ENCODE results near the gene SAMD7. TPM values are rescaled to one million over a fixed set of nuclear protein-coding genes. Genes with fewer than 3 reads are reported as not detected.
A peak's percentile ranks its signal among the peaks of the same experiment; 100 is the strongest.

SAMD7 gene, protein sequence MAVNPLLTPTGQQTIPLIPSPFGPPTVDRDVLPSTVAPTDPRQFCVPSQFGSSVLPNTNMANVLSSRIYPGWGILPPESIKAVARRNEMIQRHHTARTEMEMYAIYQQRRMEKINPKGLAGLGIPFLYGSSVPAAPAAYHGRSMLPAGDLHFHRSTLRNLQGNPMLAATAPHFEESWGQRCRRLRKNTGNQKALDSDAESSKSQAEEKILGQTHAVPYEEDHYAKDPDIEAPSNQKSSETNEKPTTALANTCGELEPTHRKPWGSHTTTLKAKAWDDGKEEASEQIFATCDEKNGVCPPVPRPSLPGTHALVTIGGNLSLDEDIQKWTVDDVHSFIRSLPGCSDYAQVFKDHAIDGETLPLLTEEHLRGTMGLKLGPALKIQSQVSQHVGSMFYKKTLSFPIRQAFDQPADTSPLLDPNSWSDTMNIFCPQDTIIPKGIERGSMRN
- total RNA-seq (not detected), polyA plus RNA-seq (not detected)
- long read RNA-seq, donor 1 = 0 reads
- long read RNA-seq, donor 2 = 0 reads
- long read RNA-seq, donor 3 = 0 reads
- long read RNA-seq, donor 4 = 0 reads

DNA sequence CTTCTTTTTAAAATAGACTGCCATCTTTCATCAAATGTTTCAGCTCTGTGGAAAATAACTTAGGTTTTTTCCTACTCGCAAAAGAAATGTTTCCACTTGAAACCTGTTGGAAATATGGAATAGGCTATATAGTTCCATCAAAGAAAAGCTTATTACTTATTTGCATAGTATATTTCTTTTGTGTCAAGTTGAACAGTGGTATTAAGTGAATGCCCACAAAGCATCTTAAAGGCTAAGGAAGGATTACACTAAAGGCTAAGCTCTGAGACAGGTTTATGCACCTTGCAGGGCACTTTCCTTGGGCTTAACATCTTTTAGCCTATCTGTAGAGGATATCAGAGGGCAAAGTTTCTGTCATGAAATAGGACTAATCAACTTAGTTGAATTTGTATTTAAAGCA, at the start of gene SAMD7:
TSS of gene SAMD7 (plus strand) at position 301 of the 400 bp plus-strand sequence. CDS start 7,927 bp downstream, outside the sequence.
- WGBS = 95% methylated on average over 1 of the region's 1 CpG

DNA sequence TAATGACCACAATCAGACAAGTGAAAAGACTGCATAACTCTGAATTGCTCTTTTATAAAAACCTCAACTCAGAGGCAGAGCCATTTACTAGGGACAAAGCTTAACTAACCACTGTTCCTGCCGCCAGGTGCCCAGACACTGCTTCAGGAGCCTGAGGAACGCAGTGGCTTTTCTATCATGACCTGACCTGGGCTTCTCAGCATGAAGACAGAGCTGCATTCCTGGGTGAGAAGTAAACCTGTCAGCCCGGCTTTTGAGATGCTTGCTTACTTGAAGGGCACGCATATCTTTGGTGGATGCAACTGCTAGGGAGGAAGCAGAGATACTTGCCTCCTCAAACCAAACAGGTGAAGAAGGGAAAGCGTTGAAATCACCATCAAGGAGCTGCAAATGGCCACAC, 49.5 kb upstream of the SAMD7 start:
- intact Hi-C loops (cut with DNase I) = loop anchor here in 3 of 4 donors (5.0 to 10.0 kb wide), 2 partner anchors 103 to 105 kb away; partner anchors contain the start of gene SEC62 (in 3 of the 3)
- no peaks in the 10 kb centered on the region for H3K4me1 ChIP-seq (ENCODE audit: control insufficient read depth, insufficient read depth, low read length)
- H3K9me3 ChIP-seq (ENCODE audit: control insufficient read depth, low read length) = no peaks in the 10 kb centered on the region
- H3K4me3 ChIP-seq (ENCODE audit: low read length) = no peak overlapping the region
- DNase-seq = no peak
- no peak overlapping the region for H3K27ac ChIP-seq (ENCODE audit: low read length)
- H3K27me3 ChIP-seq (ENCODE audit: control insufficient read depth, insufficient read depth) = no peaks in the 10 kb centered on the region
- ATAC-seq = no peak
- WGBS = 74% methylated on average over 5 of the region's 5 CpGs

More for the DNA sequence above, at the start of gene SAMD7:
- no peak within 1 kb of the TSS for H3K27ac ChIP-seq (ENCODE audit: low read length)
- no peak within 1 kb of the TSS for H3K4me3 ChIP-seq (ENCODE audit: low read length)
- no peaks in the 10 kb centered on the region for H3K27me3 ChIP-seq (ENCODE audit: control insufficient read depth, insufficient read depth)
- ATAC-seq = no peak
- no peak for DNase-seq
- intact Hi-C loops (cut with DNase I) = no loop called here
- no peaks in the 10 kb centered on the region for H3K4me1 ChIP-seq (ENCODE audit: control insufficient read depth, insufficient read depth, low read length)
- H3K9me3 ChIP-seq (ENCODE audit: control insufficient read depth, low read length) = no peaks in the 10 kb centered on the region

DNA sequence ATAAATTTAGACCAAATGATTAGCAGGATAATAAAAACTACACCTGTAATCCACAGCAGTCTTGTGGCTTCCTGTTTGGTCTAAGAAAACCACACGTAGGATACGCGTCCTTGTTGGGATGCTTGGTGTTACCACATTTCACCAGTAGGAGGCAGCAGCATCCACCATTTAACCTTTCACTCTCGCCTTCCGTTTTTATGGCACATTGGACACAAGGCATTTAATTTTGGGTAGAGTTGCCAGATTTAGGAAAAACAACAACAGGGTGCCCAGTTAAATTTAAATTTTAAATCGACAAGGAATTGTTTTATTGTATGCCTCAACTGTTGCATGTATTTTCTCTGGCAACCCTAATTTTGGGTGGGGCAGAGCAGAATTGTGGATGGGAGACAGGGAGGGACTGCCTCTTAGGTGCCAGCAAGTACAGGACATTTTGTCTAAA, 47.9 kb upstream of the SAMD7 start:
- DNase-seq = peak in 2 of 3 donors; percentile 28 to 72
- ATAC-seq = peak; percentile 72 to 77
- no peak overlapping the region for H3K4me3 ChIP-seq (ENCODE audit: low read length)
- no peaks in the 10 kb centered on the region for H3K9me3 ChIP-seq (ENCODE audit: control insufficient read depth, low read length)
- H3K4me1 ChIP-seq (ENCODE audit: control insufficient read depth, insufficient read depth, low read length) = no peaks in the 10 kb centered on the region
- WGBS = 2% methylated on average over 6 of the region's 6 CpGs
- intact Hi-C loops (cut with DNase I) = loop anchor here in 3 of 4 donors (5.0 to 10.0 kb wide), 2 partner anchors 101 to 104 kb away; partner anchors contain the start of gene SEC62 (in 3 of the 3)
- no peak overlapping the region for H3K27ac ChIP-seq (ENCODE audit: low read length)
- H3K27me3 ChIP-seq (ENCODE audit: control insufficient read depth, insufficient read depth) = no peaks in the 10 kb centered on the region

DNA sequence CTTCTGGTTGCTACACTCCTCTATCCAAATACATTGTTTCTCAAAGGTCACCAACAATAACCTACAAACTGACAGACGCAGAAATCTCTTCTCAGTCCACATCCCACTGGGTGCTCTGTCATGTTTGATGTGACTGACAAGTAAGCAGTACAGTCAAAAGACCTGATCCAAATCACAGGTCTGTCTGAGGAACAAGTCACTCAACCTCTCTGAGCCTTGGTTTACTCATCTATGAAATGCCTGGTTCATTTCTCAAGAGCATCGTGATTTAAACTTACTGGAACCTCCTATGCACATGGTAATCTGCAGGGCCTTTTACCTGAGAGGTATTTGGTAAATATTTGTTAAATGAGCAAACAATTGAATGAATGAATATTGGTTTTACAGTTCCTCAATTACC, 47.1 kb upstream of the SAMD7 start:
- no peaks in the 10 kb centered on the region for H3K27me3 ChIP-seq (ENCODE audit: control insufficient read depth, insufficient read depth)
- WGBS = 94% methylated on average over 2 of the region's 2 CpGs

DNA sequence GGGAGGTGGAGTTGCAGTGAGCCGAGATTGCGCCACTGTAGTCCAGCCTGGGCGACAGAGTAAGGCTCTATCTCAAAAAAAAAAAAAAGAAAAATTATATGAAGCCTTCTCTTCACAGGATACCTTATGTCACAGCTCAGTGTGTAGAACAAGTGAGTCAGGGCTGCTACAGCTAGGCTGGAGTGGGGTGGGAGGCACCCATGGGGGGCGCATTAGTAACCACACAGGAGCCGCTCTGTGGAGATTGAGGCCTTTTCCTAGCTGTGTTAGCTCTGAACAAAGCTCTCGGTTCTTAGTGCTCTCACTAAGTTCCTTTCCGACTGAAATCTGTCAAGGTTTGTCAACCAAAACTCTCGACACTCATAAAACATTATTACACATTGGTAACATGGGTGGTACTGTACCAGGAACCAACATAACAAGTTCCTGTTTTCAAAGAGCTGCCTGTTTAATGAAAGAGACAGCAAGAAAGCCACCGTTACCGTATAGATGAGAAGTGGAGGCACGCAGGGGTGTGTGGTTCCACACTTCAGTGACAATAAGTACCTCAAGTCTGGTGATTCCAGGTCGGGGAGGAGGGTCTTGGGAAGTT, 46.1 kb upstream of the SAMD7 start:
- Histone ChIP-seq H3K9me3 (ENCODE audit: control insufficient read depth, low read length) (no peaks in the 10 kb centered on the region), H3K4me3 (ENCODE audit: low read length) (no peak overlapping the region), H3K27me3 (ENCODE audit: control insufficient read depth, insufficient read depth) (no peaks in the 10 kb centered on the region), H3K4me1 (ENCODE audit: control insufficient read depth, insufficient read depth, low read length) (no peaks in the 10 kb centered on the region), H3K27ac (ENCODE audit: low read length) (no peak overlapping the region)
- DNase-seq (no peak), ATAC-seq (peak in 1 of 2 donors; percentile 25)
- 81% methylated on average over 12 of the region's 12 CpGs for WGBS
- intact Hi-C loops (cut with DNase I) = loop anchor here in 2 of 4 donors (10.0 kb wide), 1 partner anchor 100 kb away; the partner anchor contains the start of gene SEC62 (in 2 of the 2)

More for the DNA sequence above, 47.1 kb upstream of the SAMD7 start:
- intact Hi-C loops (cut with DNase I) = loop anchor here in 3 of 4 donors (5.0 to 10.0 kb wide), 2 partner anchors 101 to 103 kb away; partner anchors contain the start of gene SEC62 (in 3 of the 3)
- no peaks in the 10 kb centered on the region for H3K9me3 ChIP-seq (ENCODE audit: control insufficient read depth, low read length)
- ATAC-seq = no peak
- no peak overlapping the region for H3K27ac ChIP-seq (ENCODE audit: low read length)
- no peaks in the 10 kb centered on the region for H3K4me1 ChIP-seq (ENCODE audit: control insufficient read depth, insufficient read depth, low read length)
- H3K4me3 ChIP-seq (ENCODE audit: low read length) = no peak overlapping the region
- no peak for DNase-seq

DNA sequence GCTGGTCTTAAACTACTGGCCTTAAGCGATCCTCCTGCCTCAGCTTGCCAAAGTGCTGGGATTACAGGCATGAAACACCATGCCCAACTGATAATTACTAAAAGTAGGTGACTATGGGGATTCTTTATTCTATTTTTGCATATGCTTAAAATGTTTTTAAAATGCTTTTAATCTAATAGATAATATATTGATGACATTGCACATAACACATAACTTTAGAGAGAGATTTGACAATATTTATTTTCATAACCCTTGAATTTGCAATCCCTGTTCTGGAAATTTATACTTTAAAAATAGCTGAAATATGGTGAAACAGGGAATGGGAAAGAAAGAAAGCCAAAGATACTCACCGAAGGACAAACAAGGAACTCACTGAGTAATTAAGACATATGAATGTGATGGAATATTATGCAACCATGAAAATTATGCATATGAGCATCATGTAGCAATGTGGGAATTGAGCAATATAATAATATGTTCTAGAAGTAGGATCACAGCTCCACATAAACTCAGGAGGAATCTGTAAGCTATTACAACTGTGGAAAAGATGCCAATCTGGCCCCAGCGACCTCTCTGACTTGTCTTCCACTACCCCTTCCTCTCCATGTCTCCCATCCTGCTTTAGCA, 43.7 kb upstream of the SAMD7 start:
- H3K27me3 ChIP-seq (ENCODE audit: control insufficient read depth, insufficient read depth) = no peaks in the 10 kb centered on the region
- H3K9me3 ChIP-seq (ENCODE audit: control insufficient read depth, low read length) = no peaks in the 10 kb centered on the region
- intact Hi-C loops (cut with DNase I) = loop anchor here in 2 of 4 donors (10.0 kb wide), 1 partner anchor 97 kb away; the partner anchor contains the start of gene SEC62 (in 2 of the 2)
- WGBS = 93% methylated on average over 3 of the region's 3 CpGs
- DNase-seq = no peak
- no peaks in the 10 kb centered on the region for H3K4me1 ChIP-seq (ENCODE audit: control insufficient read depth, insufficient read depth, low read length)
- H3K27ac ChIP-seq (ENCODE audit: low read length) = no peak overlapping the region
- no peak overlapping the region for H3K4me3 ChIP-seq (ENCODE audit: low read length)
- ATAC-seq = no peak

DNA sequence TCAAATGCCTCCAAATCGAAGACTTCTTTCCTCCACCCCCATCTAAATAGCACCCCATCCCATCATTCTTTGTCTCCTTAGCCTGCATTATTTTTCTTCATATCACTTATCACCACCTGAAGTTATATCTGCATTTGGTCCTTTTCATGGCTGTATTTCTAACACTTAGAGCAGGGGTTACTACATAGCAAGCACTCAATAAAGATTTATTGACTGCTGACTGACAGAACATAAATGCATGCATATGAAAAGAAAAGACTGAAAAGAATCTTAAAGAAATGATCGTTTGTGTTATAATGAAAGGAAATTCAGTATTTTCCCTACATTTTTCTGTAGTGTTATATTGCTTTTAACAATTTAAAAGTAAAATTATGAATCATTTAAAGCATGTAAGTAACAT, 43.0 kb upstream of the SAMD7 start:
- ATAC-seq = no peak
- WGBS = 87% methylated on average over 2 of the region's 2 CpGs
- intact Hi-C loops (cut with DNase I) = loop anchor here in 2 of 4 donors (10.0 kb wide), 1 partner anchor 96 kb away; the partner anchor contains the start of gene SEC62 (in 2 of the 2)

DNA sequence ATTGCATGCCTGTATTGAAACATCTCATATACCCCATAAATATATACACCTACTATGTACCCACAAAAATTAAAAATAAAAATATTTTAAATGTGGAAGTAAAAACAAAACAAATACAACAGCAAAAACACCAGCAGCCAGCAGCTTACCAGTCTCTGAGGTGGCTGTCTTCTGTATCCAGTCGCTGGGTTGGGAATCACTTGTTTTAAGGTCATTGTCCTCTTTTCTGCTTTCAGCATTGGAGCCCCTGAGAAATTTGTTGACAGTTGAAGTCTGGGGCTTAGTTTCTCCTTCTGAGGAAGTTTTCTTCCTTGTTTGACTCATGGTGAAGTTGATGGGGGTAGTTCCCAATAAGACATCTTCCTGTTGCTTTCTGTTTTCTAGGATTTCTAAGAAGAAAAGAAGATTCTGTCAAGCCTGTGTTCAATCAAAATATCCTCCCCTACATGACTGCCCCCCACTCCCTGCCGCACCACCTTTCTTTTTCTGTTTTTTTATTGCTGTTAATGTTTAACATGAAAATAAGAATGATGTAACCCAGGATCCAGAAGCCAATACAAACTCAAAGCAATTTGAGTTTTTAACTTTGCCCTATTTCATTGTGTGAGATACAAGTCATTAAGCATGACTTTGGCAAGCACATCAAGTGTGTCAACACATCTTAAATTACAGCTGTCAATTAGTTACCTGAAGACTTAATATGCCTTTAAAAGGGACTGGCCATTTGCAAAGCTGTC, 41.7 kb upstream of the SAMD7 start, which contains the start of gene LRRC31:
TSS of gene LRRC31 (minus strand) at position 452 of the 737 bp plus-strand sequence. CDS start at position 324, 128 bp downstream.
- Histone ChIP-seq H3K27me3 (ENCODE audit: control insufficient read depth, insufficient read depth) (no peaks in the 10 kb centered on the region), H3K27ac (ENCODE audit: low read length) (no peak within 1 kb of the TSS), H3K4me3 (ENCODE audit: low read length) (no peak within 1 kb of the TSS), H3K9me3 (ENCODE audit: control insufficient read depth, low read length) (no peaks in the 10 kb centered on the region), H3K4me1 (ENCODE audit: control insufficient read depth, insufficient read depth, low read length) (no peaks in the 10 kb centered on the region)
- no peak for DNase-seq
- no peak for ATAC-seq
- intact Hi-C loops (cut with DNase I) = loop anchor here in 2 of 4 donors (10.0 kb wide), 1 partner anchor 95 kb away; the partner anchor contains the start of gene SEC62 (in 2 of the 2)
- 63% methylated on average over 2 of the region's 2 CpGs for WGBS

More for the DNA sequence above, 43.0 kb upstream of the SAMD7 start:
- H3K27ac ChIP-seq (ENCODE audit: low read length) = no peak overlapping the region
- no peak overlapping the region for H3K4me3 ChIP-seq (ENCODE audit: low read length)
- H3K4me1 ChIP-seq (ENCODE audit: control insufficient read depth, insufficient read depth, low read length) = no peaks in the 10 kb centered on the region
- no peak for DNase-seq
- no peaks in the 10 kb centered on the region for H3K27me3 ChIP-seq (ENCODE audit: control insufficient read depth, insufficient read depth)
- H3K9me3 ChIP-seq (ENCODE audit: control insufficient read depth, low read length) = no peaks in the 10 kb centered on the region

DNA sequence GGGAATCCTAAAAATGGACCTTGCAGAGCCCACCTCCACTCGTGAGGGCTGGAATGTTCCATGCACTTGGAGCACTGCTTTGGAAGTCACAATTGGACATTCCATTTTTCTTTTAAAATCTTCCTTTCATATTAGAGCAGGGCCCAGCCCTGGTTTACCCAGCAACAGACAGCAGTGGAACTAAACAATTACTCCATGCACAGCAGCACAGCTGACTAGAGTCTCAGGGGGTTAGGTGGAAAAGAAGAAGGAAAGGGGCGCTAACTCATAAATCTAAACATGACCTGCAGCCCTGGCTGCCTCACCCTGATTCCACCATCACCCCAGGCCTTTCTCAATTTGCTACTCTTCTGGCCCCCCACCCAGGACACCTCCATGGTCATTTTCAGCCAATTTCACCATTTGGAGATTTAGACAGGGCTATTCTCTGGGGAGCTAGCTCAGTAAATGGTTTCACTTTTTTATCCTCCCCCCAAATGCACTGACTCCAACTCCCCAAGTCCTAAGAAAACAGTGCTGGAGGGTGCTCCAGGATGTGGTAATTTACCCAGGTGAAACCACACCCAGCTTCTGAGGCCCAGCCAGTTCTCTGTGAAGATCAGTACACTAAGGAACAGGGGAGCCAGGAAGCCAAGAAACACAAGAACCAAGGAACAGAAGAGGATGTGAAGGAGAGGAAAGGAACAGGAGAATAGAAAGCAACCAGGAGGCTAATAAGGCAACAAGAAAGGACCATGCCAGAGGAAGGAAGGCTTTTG, 40.1 kb upstream of the SAMD7 start:
- Histone ChIP-seq H3K4me3 (ENCODE audit: low read length) (no peak overlapping the region), H3K4me1 (ENCODE audit: control insufficient read depth, insufficient read depth, low read length) (no peaks in the 10 kb centered on the region), H3K9me3 (ENCODE audit: control insufficient read depth, low read length) (no peaks in the 10 kb centered on the region), H3K27me3 (ENCODE audit: control insufficient read depth, insufficient read depth) (no peaks in the 10 kb centered on the region), H3K27ac (ENCODE audit: low read length) (no peak overlapping the region)
- WGBS = 83% methylated on average over 2 of the region's 2 CpGs
- ATAC-seq (no peak), DNase-seq (no peak)
- intact Hi-C loops (cut with DNase I) = no loop called here

Measured in right cardiac atrium (tissue), 5 donors.